ENCODE results near the gene PSTK. TPM values are rescaled to one million over a fixed set of nuclear protein-coding genes. Genes with fewer than 3 reads are reported as not detected.

Gene PSTK
- total RNA-seq, 1 experiment from 2014 or later: 4.4 TPM

- H3K36me3 ChIP-seq (ENCODE audit: control insufficient read depth in 1 of 2, insufficient read depth in 2 of 2, low read length in 2 of 2): no peaks in the 10 kb centered on the region
- CTCF ChIA-PET: no interaction called here
- DNase-seq (ENCODE audit: low read depth, low spot score) (no peak), ATAC-seq (no peak)
- RAD21 ChIA-PET (ENCODE audit: low non-redundant PET in 1 of 2, low total read pairs in 2 of 2, uncharacterized antibody in 2 of 2, unreplicated experiment in 2 of 2): no interaction called here
- BruUV-seq (replicated peaks): no TSS peak
- H3K4me2 ChIP-seq (ENCODE audit: low read length): no peak overlapping the region
- H3K9ac ChIP-seq (ENCODE audit: low read length): no peak overlapping the region
- no peaks in the 10 kb centered on the region for H3K4me1 ChIP-seq (ENCODE audit: control insufficient read depth in 1 of 2, insufficient read depth in 2 of 2, low read length in 2 of 2)
- H3K4me3 ChIP-seq (replicated peaks in 1 of 2; ENCODE audit: low read depth in 1 of 2, low read length in 2 of 2): no peak overlapping the region
- POLR2A ChIA-PET: no interaction called here
- no peak overlapping the region for H2AFZ ChIP-seq (ENCODE audit: low read depth, low read length, poor library complexity, severe bottlenecking)
- intact Hi-C loops (cut with micrococcal nuclease): no loop called here
- TF ChIP-seq ELF1 (IDR thresholded peaks at IDR 0.05; ENCODE audit: borderline replicate concordance, low read depth): no peak
- no peak for TF ChIP-seq ZBTB33 (IDR thresholded peaks at IDR 0.05; ENCODE audit: extremely low read depth, insufficient replicate concordance, low read length)
- no peak for TF ChIP-seq POLR2A (IDR thresholded peaks at IDR 0.05; ENCODE audit: borderline replicate concordance, extremely low read depth, insufficient read depth, insufficient read length)
- no peak for TF ChIP-seq RAD21 (IDR thresholded peaks at IDR 0.05; ENCODE audit: low read depth)
- no peak for TF ChIP-seq YY1 (IDR thresholded peaks at IDR 0.05; ENCODE audit: extremely low read depth, insufficient replicate concordance, low read depth, low read length)
- no peak for TF ChIP-seq JUND (IDR thresholded peaks at IDR 0.05)
- TF ChIP-seq SP1 (IDR thresholded peaks at IDR 0.05; ENCODE audit: low read depth): no peak
- TF ChIP-seq ZNF274 (IDR thresholded peaks at IDR 0.05; ENCODE audit: low read depth, low read length): no peak
- TF ChIP-seq SRF (IDR thresholded peaks at IDR 0.05; ENCODE audit: low read depth): no peak
- no peak for TF ChIP-seq POLR2AphosphoS5 (IDR thresholded peaks at IDR 0.05; ENCODE audit: low read depth, low read length)
- no peak for TF ChIP-seq EZH2 (IDR thresholded peaks at IDR 0.05)
- TF ChIP-seq ZFX (IDR thresholded peaks at IDR 0.05): no peak
- no peak for TF ChIP-seq ATF3 (IDR thresholded peaks at IDR 0.05)
- no peak for TF ChIP-seq EZH2phosphoT487 (IDR thresholded peaks at IDR 0.05; ENCODE audit: borderline replicate concordance)
- no peak for TF ChIP-seq EGR1 (IDR thresholded peaks at IDR 0.05; ENCODE audit: low read depth)
- no peak for TF ChIP-seq CTCF (IDR thresholded peaks at IDR 0.05 in 2 of 3, conservative IDR thresholded peaks at IDR 0.05 in 1 of 3; ENCODE audit: borderline replicate concordance in 1 of 3, insufficient read depth in 1 of 3, low read depth in 2 of 3, low read length in 2 of 3)
- no peak for TF ChIP-seq TCF7L2 (IDR thresholded peaks at IDR 0.05; ENCODE audit: borderline replicate concordance, extremely low read depth, insufficient read depth, insufficient read length)
- no peak for TF ChIP-seq FOSL1 (IDR thresholded peaks at IDR 0.05; ENCODE audit: low read depth)
- H3K79me2 ChIP-seq (ENCODE audit: insufficient read depth, low read length): no peaks in the 10 kb centered on the region
- no peaks in the 10 kb centered on the region for H3K27me3 ChIP-seq (ENCODE audit: insufficient read depth, low read length)
- no peaks in the 10 kb centered on the region for H3K9me2 ChIP-seq (ENCODE audit: insufficient read depth)
- no peak overlapping the region for H3K27ac ChIP-seq (ENCODE audit: low read depth, low read length)
- H4K20me1 ChIP-seq (ENCODE audit: insufficient read depth): no peaks in the 10 kb centered on the region
- no peaks in the 10 kb centered on the region for H3K9me3 ChIP-seq (ENCODE audit: control insufficient read depth in 1 of 2, insufficient read depth in 1 of 2, low read depth in 1 of 2, low read length in 2 of 2)
Observed at GRCh38 chr10:123024540-123024939, 44.3 kb downstream of the PSTK start.
